Medulla oblongata (tissue), 1 donor: ENCODE measurements around the gene PDGFC.
A peak's percentile ranks its signal among the peaks of the same experiment; 100 is the strongest.

Source experiments
- DNase-seq: peaks from one replicate; pipeline ENCODE4 v3.0.0-alpha.2; 2015; ENCODE audit errors: extremely low spot score

PDGFC gene, protein sequence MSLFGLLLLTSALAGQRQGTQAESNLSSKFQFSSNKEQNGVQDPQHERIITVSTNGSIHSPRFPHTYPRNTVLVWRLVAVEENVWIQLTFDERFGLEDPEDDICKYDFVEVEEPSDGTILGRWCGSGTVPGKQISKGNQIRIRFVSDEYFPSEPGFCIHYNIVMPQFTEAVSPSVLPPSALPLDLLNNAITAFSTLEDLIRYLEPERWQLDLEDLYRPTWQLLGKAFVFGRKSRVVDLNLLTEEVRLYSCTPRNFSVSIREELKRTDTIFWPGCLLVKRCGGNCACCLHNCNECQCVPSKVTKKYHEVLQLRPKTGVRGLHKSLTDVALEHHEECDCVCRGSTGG

DNA sequence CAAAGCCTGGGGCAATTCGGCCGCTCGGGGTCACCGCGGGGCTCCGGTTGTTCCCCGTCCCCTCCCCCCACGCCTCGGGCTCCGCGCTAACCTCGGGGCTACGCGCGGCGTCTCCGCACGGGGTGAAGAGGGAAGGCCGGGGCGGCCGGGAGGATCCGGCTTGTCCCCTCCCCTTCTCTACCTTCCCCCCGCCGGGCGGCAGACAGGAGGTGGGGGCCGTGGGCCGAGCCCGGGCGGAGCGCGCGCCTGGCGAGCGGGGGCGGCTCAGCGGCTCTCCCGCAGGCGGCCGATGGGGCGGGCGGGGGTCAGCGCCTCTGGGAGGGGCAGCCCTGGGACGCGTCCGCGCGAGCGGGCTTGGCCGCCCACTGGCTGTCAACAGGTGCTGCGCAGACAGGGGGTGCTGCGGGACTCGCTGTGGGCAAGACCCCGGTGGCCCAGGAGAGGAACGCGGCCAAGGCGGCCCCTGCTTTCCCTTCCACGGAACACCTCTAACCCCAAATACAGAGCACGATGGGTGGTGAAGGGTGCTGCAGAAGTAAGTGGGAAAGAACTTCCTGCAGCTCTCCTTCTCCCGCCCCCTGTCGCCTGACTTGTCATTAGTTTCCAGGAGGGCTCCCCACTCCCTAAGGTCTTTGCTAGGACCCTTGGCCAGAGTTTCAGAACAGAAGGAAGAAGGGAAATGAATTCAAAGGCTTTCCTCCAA, at the start of gene PDGFC:
TSS of gene PDGFC (minus strand) at position 124 of the 703 bp plus-strand sequence. CDS start 896 bp downstream, outside the sequence.
- peak; percentile 74 for DNase-seq

DNA sequence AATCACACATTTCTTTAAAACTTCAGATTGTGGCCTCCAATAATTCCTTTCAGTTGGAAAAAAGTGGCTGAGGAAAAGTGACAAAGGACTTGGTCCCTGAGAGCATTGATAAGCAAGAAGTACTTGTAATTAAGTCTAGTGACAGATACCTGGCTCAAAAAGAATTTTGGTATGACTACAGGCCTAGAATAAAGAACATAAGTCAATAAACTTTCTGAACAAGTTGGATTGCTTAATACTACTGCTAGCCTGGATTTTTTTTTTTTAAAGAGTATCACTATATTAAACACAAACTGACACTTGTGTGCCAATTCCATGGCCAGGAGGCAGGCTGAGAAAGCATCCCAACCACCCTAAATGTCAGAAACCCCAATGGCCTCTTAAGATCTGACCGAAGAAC, 49.3 kb upstream of the PDGFC start:
- no peak for DNase-seq

DNA sequence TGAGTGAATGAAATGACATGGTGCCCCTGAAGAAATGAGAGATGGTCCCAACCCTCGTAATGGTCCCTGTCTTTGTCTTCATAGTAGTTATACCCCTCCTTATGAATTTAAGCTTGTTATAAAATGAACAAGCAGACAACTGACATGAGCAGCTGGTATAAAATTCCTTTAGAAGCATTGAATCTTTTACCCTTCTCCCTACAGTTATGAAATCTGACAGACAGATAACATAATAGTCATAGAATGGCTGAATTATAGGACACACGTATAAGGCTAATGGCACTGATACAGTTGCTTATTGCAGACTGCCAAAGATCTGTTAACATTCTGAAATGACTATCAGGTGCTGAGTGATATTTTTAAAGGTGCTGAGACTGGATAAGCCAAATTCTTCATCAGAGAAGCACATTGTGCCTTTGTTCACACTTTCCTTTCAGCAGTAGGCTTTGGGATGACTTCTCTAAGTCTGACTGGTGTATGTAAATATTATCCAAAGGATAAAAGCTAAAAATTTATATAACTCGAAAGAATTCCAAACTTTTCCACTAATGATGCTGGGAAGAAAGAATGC, 47.4 kb upstream of the PDGFC start:
- no peak for DNase-seq

DNA sequence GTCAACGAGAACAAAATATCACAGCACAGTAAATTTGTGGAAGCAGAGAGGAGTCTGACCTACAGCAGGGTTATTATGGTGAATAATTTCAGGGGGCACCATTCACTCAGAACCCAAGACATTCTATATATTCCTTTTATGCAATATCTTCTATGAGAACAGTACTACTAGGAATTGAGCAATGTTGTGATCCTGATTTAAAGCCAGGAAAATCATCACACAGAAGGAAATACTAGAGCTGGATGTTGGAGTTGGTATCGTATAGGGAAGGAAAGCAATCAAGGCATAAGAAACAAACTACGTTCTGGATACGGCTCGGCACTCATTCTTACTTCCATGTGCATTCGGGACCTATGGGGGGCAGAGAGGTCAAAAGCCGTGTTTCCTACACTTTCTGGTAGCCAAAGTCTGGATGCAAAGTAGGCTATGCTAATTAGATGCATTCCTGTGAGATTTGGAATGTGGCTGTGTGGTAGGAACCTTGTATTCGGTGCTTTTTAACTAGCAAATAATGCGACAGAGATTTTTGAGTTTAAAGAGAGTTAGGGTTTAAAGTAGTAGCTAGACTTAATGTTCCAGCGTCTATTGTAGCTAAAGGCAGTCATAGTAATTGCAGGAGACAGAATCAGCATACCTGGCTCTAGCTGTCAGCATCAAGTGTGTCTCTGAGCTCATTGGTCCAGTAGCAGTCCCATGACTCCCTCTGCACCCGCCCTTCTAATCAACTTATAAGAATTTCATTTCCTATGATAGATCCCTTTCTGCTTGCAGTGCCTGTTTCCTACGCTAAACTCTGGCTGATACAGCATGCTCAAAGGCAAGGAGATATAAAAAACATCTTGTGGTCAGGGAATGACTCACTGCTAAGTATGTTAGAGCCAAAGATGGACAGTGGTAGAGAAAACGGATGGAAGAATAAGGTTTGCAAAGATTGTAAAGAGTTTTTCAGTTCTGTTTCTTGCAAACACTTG, 43.3 kb upstream of the PDGFC start:
- no peak for DNase-seq

DNA sequence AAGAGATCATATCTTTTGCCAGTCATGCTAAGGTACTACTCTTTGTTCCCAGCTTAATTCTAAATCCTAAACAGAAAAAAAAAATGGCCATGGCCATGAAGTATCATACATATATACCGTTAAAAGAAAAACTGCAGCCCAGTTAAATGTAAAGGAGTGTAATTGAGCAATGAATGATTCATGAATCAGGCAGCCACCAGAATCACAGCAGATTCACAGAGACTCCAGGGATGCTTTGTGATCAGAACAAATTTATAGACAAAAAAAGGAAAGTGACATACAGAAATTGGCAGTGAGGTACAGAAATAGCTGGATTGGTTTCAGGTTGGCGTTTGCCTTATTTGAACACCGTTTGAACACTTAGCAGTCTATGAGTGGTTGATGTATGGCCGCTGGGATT, 42.1 kb upstream of the PDGFC start:
- DNase-seq: no peak

DNA sequence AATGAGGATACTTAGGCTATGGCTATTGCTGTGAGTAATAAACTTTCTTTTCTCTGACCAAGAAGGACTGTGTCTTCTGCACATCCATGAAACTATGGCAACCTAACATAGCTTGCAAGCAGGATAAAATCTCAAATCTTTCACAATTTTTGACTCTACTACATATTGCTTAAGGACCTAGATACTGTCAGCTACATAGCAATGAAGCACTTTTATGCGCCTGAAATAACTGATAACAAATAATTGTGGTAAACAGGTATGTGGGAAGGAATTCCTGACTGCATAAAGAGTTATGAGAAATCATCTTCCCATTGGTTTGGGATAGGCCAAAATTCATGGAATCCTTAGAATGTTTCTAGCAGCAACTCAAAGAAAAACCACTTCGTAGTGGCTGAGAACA, 41.2 kb upstream of the PDGFC start:
- DNase-seq: no peak

DNA sequence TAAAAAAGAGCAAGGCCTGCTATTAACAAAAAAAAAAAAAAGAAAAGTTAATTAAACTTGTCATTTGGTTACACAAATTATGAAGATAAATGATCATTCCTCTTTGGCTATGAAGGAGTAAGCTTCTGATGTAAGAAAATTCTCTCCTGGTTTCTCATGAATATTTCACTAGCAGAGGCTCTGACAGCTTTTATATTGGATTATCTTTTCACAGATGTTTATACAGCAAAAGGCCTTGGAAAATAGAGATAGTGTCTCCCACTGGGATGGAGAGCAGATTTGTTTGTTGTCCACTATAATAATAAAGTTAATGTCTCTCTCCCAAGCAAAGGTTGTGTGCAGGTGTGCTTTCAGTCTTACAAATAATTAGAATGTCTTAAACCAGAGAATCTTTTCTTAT, 40.7 kb upstream of the PDGFC start:
- DNase-seq: no peak

DNA sequence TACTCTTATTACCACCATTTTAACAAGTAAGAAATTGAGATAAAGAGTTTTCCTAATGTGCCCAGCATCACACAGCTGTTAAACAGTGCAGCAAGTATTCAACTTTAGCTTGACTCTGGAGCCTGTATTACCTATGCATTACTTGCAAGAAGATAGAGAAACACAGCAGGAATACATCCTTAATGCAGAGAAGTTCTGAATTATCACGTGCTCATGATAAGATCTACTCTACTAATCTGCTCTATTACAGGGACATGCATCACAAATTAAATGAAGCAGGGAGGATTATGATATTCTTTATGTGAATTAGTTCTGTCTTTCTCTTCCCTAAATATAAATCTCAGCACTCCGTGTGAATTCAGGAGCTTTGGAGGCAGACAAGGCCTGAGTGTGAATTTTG, 39.0 kb upstream of the PDGFC start:
- no peak for DNase-seq

DNA sequence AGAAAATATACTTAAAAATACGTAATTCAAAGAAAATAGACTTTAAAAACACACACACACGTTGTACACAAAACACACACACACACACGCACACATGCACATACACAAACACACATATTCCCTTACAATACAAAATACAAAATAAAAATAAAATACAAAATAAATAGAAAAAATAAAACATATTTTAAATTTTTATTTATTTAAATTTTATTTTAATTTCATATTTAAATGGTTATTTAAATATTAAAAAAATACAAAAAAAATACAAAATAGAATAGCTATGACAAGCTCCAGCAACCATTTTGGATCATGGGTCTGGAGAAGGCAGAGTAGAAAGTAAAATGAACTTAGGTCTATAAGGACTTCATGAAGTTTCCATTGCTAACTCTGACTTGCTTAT, 34.2 kb upstream of the PDGFC start:
- no peak for DNase-seq

DNA sequence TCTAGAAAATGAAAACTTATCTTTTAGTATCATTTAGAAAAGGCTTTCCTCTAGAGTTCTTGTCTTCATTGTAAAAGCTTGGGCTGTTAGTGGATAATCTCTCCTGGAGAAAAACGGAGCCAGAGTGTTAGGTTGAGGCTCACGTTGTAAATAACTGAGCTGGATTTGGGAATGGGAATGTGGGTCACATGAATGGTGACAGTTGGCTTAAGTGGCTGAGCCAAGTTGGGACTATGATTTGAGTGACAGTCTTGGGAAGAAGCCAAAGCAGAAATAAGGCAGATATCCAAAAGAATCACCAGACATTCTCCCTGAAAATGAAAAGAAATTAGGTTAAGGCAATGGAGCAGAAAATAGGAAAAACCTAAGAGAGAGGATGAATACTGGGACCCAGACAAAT, 33.6 kb upstream of the PDGFC start:
- no peak for DNase-seq

DNA sequence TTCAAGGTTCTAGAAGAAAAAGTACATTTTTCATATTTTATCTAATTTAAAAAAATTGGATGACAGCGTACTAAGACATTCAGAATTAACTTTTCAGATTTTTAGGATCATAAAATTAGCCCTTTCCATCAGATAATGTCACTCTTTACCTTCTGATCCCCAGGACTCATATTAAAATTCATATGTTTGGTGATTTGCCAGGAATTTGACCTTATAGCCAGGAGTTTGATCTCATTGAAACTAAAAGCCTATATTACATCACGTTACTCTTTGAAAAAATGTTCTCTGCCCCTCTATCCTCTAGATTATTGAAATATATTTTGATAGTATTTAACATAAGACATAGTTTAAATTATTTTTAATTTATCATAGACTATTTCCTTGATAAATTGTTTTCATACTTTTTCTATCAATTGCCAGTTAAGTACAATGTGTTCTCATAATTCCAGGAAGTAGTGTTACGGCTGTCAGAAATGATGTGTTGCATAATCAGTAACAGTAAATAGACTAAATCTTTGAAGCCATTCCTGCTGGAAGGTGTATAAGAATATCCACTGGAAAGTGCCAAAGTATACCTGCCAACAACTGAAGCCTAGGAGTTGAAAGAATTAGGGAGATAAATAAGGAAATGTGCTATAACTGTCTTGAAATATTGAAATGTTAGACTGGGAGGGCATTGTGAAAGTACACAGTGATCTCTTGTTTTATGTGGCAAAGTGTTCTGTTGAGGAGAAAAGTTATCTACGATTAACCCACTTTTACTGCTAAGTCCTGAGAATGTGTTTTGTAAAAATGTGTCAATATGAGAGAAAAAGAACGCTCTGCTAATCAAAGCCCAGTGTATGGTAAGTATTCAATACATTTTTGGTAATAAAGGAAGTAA, 32.9 kb upstream of the PDGFC start:
- no peak for DNase-seq

DNA sequence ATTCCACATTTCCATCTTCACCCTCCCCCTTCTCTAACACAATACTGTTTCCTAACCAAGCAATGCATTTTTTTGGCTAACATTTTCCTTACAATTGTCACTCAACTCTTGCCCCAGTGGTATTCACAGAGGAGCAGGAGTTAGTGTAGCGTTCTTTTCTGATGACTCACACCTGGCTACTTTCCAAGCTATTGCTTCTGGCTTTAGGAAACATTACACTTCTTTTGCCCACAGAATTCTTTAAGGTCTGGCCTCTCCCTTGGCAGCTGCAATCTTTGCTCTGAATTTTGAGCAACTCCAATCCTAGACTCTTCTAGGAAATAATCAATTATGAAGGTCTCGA, 27.5 kb upstream of the PDGFC start:
- peak; percentile 4 for DNase-seq

DNA sequence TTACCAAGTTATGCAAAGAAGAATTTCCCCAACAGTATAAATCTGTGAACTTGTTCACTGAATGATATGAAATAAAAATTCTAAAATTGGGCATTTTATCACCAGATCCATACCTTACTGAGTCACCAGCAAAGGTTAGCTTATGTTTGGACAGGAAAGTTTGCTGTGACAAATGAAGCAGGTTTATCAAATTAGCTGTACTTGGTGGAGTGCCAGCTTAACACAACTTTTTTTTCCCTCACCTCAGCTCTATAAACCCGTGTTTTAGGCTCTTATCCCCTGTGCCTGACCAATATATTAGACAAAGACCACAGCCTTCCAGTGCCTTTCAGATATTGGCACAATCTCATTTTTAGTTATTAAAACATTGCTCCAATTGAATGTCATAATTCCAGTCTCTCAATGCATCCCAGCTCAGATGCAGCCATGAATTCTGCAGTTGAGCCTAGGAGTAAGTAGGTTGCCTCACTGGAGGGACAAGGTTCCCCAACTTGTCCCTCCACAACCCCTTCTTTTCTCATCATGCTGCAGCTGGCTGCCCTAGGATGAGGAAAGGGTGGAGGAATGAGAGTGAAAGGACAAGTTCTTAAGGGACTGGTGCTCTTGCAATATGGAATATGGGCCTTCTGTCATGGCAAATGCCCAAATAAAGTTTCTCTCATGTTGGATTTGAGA, 27.0 kb upstream of the PDGFC start:
- DNase-seq: no peak

DNA sequence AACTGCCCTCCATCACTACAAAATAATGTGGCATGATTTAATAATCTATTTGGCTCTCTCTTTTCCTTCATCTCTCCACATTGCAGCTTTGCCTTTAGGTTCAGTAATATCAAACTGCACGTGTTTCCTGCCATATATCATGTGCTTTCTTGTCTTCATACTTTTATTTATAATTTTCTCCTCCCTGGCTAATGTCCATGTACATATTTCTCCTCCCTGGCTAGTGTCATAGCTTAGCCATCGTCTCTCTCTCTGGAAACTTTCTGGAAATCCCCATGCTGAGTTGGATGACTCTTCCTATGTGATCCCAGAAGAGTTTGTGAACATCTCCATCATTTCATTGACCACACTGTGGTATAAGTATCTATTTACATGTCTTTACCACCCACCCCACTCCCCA, 21.3 kb upstream of the PDGFC start:
- no peak for DNase-seq

DNA sequence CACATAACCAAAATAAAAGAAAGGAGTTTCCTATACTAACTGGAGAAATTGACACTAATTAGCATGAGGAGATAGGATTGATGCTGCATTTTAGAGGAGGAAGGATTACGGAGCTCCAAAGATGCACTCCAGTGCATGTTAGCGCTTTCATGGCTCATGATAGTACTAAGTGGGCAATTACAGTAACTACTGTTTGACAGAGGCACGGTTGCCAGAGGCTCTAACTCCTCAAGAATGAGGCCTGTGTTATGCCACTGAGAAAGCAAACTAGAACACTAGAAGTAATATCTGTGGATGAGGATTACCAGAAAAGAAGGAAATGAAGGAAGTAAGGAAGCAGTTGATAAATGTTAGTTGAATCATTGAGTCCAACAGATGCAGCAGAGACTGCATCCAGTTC, 19.6 kb upstream of the PDGFC start:
- no peak for DNase-seq

DNA sequence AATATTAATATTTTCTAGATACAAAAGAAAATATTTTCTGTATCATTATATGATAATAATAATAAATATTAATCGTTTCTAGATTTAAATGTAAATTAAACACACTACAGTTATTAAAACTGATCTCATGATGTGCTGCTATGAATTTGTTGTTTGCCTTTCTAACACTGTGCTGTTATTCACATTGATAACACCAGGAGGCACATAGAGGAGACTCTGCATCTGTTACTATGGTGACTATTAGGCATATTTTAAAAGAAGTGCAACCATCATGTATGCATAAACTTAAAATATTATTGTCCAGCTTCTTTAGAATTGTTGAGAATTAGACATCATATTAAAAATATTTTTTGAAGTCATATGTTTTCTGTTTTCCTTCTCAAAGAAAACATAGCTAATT, 11.8 kb upstream of the PDGFC start:
- DNase-seq: no peak

DNA sequence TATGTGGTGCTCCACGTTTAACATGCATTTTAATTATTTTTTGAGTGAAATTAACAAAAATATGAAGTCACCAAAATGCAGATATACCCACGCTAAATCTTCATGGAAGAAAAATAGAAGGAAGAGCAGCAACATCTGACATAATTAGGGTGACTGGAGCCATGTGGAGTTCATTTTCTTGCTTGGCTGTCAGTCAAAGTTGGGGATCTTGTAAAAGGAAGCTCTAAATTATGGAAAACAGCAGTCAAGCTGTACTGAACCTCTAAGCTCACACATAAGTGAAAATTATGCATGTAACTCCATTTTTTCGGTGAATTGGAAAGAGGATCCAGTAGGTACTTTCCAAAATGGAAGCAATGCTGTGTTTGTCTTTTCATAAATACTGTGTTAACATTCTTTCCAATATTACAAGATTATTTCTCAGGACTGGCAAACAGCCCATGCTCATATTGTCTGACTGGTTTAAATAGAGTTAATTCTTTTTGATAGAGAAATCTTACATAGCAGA, 9.7 kb upstream of the PDGFC start:
- no peak for DNase-seq

DNA sequence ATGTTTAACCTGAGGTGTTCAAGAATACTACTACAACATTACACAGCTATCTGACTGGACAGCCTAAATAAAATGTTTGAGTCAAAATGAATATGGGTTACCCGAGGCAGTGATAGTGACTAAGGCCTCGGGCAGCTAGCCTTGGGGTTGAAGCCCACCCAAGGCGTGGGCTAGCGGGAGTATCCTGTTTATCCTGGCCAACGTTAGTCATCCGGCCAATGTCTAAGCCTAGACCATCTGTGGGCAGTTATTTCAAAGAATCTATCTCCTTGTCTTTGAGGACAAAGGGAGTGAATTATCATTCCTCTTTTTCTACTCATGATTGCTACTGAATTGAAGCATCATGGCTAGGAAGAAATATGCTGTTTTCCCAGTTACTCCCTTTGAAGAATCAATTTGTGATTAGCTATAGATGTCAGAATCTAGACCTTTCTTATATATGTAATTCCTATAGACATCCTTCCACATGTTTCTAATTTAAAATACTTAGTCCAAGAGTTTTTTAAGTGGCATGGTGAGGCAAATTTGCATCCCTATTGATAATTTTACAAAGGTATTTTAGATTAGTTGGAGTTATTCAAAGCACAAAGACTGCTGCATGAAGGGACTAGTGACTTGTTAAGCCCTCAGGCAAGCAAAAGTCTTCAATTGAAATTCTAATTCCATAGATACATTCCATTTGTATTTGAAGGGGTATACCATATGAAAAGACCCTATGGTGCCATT, 6.0 kb upstream of the PDGFC start:
- no peak for DNase-seq

DNA sequence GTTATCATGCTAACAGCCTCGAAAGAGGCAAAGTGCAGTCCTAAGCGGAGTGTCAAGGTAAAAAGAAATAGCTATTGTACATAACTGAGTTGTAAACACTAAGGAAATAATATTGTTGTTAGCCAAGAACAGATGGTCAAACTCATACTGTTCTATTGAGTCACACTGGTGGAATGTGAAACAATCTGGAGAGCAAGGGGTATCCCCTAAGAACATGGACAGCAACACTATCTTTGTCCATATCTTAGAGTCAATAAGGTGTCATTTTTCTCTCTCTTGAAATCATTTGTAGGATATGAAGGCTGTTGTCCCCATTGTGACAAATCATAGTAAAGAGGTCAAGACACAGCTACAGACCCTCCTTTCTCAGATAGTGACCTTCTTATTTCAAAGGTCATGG, 4.5 kb upstream of the PDGFC start:
- DNase-seq: no peak

DNA sequence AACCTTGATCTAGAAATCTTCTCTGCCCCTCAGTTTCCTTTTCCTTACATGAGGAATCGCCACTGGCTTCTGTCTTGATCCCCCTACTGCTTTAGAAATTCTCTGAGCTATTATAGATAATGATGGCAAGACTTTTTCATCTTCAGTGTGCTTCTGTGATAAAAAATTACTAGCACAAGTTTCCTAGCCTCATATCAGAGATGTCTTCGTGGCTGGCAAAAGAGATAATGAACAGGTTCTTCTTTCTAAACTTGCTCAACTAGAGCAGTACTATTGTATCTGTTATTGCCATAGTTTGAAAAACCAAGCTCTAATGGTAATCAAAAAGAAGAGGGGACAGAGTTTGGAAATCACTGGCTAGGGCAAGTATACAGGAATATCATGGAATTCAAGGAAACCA, 4.1 kb upstream of the PDGFC start:
- DNase-seq: no peak
